ENCODE results near the gene LGI4.
A peak's percentile ranks its signal among the peaks of the same experiment; 100 is the strongest.
"Not testable (repeated sequence)": the region's sequence is repeated elsewhere in the genome, so short reads cannot be mapped to it uniquely, and the experiment has no call there.

Gene LGI4

GRCh38 chr19:35141837-35142605 lies 7.2 kb upstream of the LGI4 start:
- TF ChIP-seq POLR2A (IDR thresholded peaks at IDR 0.05; ENCODE audit: low read length) (no peak), GATA1 (IDR thresholded peaks at IDR 0.05; ENCODE audit: low read depth, low read length) (no peak)
- no peak for DNase-seq

- peak; percentile 87 to 92 for DNase-seq
- TF ChIP-seq GATA1 (IDR thresholded peaks at IDR 0.05; ENCODE audit: low read depth, low read length) (no peak), POLR2A (IDR thresholded peaks at IDR 0.05; ENCODE audit: low read length) (no peak)
These were observed 6.3 kb upstream of the LGI4 start for GRCh38 chr19:35140962-35141836.

- DNase-seq, result no peak
- TF ChIP-seq GATA1 (IDR thresholded peaks at IDR 0.05; ENCODE audit: low read depth, low read length) (no peak), POLR2A (IDR thresholded peaks at IDR 0.05; ENCODE audit: low read length) (no peak)
These were observed 5.5 kb upstream of the LGI4 start for GRCh38 chr19:35140207-35140961.

- TF ChIP-seq GATA1 (IDR thresholded peaks at IDR 0.05; ENCODE audit: low read depth, low read length) (no peak), POLR2A (IDR thresholded peaks at IDR 0.05; ENCODE audit: low read length) (no peak)
- DNase-seq, result no peak
These were observed 3.5 kb upstream of the LGI4 start, which contains the start of gene FXYD1 for GRCh38 chr19:35138305-35138892. Gene FXYD1 (plus strand): TSS chr19:35138824. CDS start chr19:35140080, 1,256 bp downstream.

- no peak for DNase-seq
- TF ChIP-seq GATA1 (IDR thresholded peaks at IDR 0.05; ENCODE audit: low read depth, low read length) (no peak), POLR2A (IDR thresholded peaks at IDR 0.05; ENCODE audit: low read length) (no peak)
These were observed 2.3 kb upstream of the LGI4 start for GRCh38 chr19:35136977-35137702.

GRCh38 chr19:35136231-35136630 lies 1.4 kb upstream of the LGI4 start:
- TF ChIP-seq POLR2A (IDR thresholded peaks at IDR 0.05; ENCODE audit: low read length) (no peak), GATA1 (IDR thresholded peaks at IDR 0.05; ENCODE audit: low read depth, low read length) (no peak)
- no peak for DNase-seq

- TF ChIP-seq GATA1 (IDR thresholded peaks at IDR 0.05; ENCODE audit: low read depth, low read length) (no peak), POLR2A (IDR thresholded peaks at IDR 0.05; ENCODE audit: low read length) (no peak)
- DNase-seq, result peak; percentile 68 to 79
These were observed 590 bp upstream of the LGI4 start for GRCh38 chr19:35135389-35135909.

GRCh38 chr19:35133826-35134225 lies 1.0 kb downstream of the LGI4 start:
- TF ChIP-seq POLR2A (IDR thresholded peaks at IDR 0.05; ENCODE audit: low read length) (no peak), GATA1 (IDR thresholded peaks at IDR 0.05; ENCODE audit: low read depth, low read length) (no peak)
- DNase-seq, result no peak

- DNase-seq, result no peak
- TF ChIP-seq POLR2A (IDR thresholded peaks at IDR 0.05; ENCODE audit: low read length) (no peak), GATA1 (IDR thresholded peaks at IDR 0.05; ENCODE audit: low read depth, low read length) (no peak)
These were observed 2.6 kb downstream of the LGI4 start for GRCh38 chr19:35132254-35132653.

- no peak for DNase-seq
- TF ChIP-seq GATA1 (IDR thresholded peaks at IDR 0.05; ENCODE audit: low read depth, low read length) (no peak), POLR2A (IDR thresholded peaks at IDR 0.05; ENCODE audit: low read length) (no peak)
These were observed 3.8 kb downstream of the LGI4 start for GRCh38 chr19:35130761-35131720.

GRCh38 chr19:35129724-35130274 lies 5.1 kb downstream of the LGI4 start:
- DNase-seq, result not testable (repeated sequence)

All from erythroblast (primary cell).